GM21576 (cell line): ENCODE measurements around the gene HK2.
"Not testable (repeated sequence)": the region's sequence is repeated elsewhere in the genome, so short reads cannot be mapped to it uniquely, and the experiment has no call there.

ENCODE experiments used
- ATAC-seq: cut with Tn5 transposase; IDR thresholded peaks from one replicate; pipeline ENCODE4 v1.9.1; 2021; ENCODE audit warnings: mild to moderate bottlenecking, moderate library complexity; ENCODE audit not compliant: unreplicated experiment

The HK2 gene

DNA sequence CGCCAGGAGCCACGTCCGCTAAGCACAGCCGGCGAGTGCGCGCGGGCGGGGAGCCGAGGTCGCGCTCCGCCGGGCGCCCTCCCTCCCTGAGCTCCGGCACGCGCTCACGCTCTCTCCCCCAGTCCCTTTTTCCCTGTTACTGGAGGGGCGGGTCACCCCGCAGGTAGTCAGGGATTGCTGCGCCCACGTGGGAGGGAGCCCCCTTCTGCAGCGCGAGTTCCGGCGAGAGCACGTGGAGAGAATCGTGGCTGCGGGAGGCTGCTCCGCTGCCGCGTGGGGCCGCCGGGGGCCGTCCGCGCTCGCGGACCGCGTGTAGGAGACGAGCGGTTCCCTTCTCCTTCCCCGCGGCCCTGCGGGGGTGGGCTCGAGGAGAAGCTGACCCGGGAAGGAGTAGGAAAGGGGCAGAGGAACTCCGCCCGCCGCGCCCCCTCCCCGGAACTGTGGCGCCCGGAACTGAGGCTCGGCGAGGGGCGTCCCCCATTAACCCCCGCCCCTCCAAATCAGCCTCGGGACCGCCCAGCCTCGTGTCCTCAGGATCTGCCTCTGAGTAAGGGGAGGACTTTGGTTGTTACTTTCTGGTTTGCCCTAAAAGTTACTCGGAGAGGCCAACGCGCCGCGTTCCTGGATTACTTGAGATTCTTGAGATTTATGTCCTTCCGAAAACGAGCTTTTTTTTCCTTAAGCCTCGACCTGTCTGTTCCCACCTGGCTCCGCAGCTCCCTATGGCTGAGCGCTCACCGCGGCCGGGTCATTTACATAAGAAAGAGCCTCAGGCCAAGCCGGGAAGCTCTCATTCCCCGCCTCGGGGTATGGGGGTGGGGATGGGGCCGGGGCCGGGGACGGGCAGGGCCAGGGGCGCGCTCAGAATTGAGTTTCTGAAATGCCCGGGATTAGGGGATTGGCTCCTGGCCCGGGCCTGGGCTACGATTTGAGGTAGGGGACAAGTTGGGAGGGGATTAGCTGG lies 1.1 kb downstream of the HK2 start:
- ATAC-seq, result peak; percentile 41

DNA sequence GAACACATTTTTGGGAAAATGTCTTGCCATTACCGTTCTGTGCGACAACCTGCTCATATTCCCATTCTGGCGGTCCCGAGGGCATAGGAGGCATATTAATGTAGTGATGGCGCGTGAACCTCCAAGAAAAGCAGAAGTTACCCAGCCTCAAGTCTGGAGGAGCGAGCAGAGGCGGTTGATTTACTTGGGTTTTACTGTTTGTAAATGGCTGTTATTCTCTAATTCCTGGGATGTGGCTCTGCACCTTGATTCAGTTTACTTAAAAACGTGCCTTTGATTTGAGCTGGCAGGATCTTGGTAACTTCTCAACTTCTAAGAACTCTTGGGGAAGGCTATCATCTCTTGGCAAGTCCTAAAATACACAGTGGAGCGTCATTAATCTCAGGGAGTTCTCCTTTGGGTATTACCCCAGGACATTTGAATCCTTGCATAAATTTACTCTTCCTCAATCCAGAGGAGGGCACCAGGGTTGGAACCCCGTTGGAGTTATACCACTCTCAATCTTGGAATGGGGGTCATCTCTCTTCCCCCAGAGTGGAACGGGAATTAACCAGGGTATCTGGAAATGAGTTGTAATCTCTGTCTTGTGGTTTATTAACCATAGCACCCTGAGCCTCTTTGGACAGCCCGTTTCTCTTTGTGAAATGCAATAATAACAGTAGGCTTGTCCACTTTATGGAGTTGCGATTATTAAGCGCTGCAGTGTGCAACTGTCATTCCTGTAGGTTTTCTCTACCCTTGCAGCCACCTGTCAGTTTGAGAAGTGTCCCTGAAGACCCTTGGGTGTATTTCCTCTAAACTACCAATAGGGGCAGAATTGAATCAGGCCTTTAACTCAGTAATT lies 2.1 kb downstream of the HK2 start:
- no peak for ATAC-seq

DNA sequence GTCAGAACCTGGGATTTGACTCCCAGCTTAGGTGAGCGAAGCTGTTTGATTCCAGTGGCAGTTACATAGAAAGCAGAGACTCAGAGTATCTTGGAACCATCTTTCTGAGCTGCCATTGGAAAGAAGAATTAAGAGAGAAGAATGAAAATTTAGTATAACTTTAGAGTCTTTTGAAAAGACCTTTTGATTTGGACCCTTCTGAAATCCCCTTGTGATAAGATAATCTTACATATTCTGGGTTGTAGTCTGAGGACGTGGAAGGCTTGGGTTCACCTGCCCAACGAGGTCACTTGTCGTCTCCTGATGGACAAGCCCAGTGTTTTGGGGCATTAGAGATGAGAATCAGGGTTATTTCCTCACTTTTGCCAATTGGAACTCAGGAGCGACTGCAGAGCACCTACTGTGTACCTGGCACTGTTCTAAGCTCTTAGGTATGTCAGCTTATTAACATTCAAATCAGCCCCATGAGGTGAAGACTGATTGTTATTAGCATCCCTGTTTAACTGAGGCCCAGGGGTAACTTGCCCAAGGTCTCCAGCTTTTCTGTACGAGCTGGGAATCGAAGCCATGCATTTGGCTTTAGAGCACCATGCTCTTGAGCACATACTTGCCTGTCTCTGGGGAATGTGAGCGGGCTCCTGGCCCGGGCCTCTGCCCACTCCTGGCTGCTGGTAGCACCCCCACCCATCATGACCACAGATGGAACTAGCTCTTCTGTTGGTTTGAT lies 2.9 kb downstream of the HK2 start:
- no peak for ATAC-seq

DNA sequence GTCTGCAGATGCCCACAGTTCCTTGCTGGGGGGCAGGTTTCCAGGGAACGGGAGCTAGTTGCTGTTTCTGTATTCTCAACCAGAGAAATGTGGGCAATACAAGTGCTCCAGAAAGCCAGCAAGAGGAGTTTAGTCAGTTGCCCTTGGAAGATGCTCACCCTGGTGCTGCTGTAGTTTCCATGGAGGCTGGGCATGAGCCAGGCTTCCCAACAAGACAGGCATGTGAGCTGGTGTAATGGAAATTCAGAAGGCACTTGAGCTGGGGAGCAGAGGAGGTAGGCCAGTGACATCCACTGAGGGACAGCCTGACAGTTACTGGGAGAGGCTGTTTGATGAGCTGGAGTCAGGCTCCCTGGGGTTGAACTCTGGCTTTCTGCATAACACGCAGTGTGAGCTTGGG lies 7.7 kb downstream of the HK2 start:
- ATAC-seq, result no peak

DNA sequence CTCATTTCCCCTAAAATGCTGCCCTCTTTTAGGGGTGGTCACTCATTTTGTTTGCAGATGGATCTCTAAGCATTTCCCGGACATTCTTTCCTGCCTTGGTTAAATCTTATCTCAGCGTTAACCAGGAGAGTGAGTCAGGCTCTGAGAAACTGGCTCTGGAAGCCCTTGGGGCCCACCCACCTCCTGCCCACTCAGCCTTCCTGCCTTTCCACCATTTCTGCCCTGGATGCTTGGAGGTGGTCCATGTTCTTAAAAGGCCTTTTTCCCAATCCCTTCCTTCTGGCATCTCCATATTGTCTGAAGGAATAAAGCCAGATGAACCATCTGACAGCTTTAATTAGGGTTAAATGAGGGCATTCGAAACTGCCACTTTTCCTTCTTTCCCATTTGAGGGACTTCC lies 9.5 kb downstream of the HK2 start:
- ATAC-seq, result no peak

DNA sequence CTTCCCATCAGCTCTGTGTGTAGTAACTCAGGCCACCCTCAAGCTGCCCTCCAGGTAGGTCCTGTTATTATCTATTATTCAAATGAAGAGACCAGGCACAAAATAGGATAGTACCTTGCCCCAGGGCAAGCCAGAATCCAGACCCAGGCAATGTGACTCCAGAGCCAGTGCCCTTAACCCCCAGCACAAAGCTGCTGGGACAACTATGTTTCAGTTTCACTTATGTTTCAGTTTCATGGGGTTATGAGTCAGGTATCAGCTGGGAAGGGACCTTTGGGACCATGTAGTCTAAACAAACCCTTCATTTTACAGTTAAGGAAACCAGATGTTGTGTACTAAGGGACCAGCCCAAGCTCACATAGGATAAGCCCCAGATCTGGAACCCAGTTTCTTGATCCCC lies 10.0 kb downstream of the HK2 start:
- ATAC-seq, result peak; percentile 83

DNA sequence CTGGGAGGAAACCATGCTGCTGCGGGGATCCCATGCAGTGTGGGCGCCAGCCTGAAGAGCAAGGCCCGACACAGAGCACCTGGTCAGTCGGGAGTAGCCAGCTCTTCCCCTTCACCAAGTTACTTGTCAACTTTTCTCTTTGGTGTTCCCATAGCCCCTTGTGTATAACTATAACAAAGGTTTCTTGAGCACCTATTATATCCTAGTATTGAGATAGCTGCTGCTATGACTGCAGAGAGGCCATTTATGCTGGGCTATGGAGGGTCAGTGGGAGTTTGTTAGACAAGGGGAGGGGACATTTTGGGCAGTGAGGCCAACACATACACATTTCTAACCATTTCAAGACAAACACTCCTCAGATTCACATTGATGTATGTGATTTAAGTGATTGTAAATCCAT lies 10.8 kb downstream of the HK2 start:
- no peak for ATAC-seq

DNA sequence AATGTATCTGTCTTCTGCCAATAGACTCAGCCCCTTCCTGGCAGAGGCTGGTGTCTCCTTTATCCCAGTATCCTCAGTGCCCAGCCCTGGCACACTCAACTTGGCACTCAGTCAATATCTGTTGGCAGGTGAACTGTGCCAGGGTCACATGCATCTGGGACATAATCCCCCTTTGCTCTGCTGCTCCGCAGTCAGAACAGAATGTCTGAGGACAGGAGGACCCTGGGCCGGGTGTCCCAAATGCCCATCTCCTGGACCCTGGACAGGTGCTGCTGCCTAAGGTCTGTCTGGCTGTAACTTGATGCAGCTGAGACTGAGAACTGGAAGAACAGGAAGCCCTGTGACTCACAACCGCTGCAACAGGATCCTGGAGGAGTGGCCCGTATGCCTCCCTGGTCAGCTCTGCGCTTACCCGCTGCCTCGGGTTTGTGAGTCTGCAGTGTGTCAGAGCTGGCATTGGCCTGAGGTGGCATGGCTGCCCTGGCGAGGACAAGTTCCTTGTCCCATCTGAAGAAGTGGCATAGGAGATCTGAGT lies 11.4 kb downstream of the HK2 start:
- ATAC-seq, result no peak

DNA sequence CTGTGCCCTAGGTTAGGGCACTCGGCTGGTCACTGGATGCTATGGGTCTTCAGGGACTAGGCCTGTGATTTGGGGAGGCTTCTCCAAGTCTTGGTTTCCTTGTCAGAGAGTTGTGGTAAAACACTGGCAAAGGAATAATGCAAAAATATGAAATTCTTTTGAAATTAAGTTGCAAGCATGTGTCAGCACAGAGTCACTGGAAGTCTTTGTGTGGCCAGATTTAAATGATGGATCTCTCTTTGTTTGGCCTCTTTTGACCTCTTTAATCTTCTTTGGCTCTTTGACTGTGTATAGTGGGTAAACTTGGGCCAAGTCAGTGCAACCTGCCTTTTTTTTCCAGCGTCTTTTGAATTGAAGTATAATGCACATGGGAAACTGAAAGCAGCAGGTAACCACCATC lies 12.1 kb downstream of the HK2 start:
- no peak for ATAC-seq

DNA sequence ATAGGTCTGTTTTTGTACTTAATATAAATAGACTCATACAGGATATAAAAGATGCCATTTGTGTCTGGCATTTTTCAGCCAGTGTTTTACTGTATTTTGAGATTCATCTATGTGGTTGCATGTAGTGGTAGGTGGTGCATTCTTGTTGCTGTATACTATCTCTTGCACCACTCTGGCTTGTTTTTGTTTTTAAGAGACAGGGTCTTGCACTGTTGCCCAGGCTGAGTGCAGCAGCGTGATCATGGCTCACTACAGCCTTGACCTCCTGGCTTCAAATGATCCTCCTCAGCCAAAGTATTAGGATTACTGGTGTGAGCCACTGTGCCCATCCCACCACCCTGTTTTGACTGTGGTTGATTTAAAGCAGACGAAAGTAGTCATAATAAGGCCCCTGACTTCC lies 12.6 kb downstream of the HK2 start:
- ATAC-seq, result no peak

DNA sequence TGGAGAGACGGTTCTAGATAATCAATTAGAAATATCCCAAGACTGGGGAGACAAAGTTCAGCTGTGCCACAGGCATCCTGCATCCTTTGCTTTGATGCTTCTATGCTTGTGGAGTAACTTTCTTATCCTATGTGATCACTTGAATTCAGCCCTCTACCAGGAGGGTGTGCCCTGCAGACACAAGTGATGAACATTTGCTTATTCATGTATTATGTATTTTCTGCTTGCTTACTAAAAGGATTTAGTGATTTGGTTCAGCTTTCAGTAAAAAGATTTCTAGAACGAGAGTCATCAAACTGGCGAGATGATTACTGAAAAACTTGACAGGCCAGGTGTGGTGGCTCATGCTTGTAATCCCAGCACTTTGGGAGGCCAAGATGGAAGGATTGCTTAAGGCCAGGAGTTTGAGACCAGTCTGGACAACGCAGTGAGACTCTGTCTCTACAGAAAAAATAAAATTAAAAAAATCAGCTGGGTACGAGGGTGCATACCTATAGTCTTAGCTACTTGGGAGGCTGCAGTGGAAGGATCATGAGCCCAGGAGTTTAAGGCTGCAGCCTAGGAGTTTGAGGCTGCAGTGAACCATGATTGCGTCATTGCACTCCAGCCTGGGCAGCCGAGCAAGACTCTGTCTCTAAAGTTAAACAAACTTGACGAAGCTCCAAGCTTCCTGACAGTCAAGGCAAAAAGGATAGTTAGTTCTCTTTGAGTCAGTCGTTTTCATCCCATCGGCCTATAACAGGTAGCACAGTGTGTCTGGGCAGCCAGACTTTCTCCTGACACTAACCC lies 13.3 kb downstream of the HK2 start:
- ATAC-seq, result no peak

DNA sequence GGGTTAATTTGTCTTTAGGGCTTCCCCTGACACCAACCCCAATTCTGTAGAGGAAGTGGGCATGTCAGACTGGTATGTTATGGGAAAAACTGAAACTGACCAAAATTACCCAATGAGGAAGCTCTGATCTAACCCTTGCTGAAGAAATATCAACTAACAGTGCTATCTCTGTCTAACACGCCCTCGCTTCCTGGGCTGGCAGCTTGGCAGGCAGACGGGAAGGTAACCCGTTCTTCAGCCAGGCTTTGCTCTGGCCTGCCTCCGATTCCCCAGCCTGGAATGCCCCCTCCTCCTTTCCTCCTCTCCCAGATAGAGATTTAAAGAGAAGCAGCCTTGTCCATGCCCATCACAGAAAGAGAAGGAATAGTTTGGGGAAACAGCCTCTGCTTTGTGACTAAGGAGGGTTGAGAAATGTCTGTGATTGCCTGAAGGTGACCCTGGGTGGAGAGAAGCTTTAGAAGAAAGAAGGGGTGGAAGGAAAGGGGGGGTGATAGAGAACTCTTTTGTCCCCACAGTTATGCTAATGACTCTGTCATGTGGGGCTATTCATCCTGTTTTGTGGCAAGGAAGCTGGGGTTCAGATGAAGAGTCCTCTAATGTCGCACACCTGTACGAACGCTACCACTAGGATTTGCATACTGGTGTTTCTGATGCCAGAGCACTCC lies 15.4 kb downstream of the HK2 start:
- ATAC-seq, result peak; percentile 83

DNA sequence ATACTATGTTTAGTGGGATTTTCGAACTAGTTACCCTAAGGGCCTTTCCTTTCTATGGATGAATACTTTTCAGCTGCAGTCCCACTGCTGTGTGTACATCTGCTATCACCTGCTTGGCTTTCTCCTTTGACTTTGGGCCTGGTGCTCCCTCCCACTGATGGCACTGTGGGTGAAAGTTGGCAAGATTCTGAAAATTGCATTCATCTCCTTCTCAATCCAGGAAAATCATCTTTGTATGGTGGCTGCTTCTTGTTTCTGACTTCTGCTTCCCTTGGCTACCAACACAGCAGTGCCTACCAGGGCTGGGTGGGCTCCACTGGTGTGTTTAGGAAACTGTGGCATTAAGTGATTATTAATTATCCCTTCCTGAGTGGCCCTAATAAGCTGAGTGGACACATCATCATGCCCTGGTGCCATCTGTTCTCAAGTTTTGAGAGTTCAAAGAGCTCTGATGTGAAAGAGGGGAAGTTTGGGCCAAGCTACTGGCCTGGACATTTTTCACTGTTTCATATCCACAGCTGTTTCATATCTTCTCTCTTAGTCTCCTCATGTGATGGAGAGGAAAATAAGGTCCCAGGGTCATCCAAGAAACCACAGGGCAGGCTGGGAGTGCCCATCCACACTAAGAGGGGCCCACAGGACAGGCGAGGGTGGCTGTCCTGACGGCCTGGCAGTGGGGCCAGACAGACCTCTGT lies 16.7 kb downstream of the HK2 start:
- ATAC-seq, result no peak

DNA sequence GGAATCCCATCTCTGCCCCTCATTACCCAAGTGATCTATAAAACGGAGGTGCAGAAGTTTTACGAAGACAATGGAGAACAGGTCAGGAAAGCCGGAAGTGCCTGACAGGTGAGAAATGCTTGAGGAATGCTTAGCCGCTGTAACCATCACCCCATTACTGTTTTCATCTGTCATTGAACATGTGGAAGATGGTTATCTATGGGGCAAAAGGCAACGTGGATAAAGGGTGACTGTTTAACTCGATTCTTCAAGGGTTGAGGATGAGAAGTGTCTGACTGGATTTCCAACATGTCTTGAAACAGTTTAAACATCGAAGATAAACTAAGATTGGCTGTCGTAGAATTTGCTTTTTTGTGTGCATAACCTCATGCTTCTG lies 17.3 kb downstream of the HK2 start:
- no peak for ATAC-seq

DNA sequence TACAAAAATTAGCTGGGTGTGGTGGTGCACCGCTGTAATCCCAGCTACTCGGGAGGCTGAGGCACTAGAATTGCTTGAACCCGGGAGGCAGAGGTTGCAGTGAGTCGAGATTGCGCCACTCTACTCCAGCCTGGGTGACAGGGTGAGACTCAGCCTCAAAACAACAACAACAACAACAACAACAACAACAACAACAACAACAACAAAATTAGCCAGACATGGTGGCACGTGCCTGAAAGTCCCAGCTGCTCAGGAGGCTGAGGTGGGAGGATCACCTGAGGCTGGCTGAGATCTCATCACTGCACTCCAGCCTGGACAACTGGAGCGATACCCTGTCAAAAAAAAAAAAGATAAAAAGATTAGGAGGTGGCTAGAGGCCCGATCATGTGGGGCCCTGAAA lies 19.4 kb downstream of the HK2 start:
- ATAC-seq, result not testable (repeated sequence)

DNA sequence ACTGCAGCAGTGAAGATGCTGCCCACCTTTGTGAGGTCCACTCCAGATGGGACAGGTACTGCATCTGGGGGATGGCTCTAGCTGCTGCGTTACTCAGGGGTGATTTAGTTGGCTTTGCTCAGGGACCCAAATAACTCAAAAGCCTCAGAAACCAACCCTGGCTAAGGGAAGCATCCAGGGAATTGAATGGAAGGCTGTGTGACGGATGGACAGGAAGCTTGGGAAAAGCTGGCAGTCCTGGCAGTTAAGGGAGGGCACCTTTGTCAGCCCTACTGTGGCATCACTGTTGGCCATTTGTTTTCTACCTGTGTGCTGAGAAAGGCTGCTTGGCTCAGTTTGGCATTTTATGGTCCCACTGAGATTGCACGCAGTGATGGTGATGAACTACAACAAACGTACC lies 20.5 kb downstream of the HK2 start:
- ATAC-seq, result no peak

DNA sequence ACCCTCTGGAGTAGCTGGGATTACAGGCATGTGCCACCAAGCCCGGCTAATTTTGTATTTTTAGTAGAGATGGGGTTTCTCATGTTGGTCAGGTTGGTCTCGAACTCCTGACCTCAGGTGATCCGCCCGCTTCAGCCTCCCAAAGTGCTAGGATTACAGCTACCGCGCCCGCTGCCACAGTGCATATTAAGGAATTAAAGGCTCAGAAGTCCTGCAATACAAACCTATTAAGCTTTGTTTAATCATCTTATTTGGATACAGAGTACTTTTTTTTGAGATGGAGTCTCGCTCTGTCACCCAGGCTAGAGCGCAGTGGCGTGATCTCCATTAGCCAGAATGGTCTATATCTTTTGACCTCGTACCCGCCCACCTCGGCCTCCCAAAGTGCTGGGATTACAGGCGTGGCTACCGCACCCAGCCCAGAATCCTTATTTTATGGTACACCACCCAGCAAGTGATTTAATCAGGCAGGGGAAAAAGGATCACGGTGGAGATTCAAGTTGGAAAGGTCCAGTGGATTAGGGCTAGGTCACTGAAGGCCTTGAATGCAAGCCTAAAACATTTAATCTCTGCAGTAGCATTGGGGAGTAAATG lies 21.3 kb downstream of the HK2 start:
- not testable (repeated sequence) for ATAC-seq

DNA sequence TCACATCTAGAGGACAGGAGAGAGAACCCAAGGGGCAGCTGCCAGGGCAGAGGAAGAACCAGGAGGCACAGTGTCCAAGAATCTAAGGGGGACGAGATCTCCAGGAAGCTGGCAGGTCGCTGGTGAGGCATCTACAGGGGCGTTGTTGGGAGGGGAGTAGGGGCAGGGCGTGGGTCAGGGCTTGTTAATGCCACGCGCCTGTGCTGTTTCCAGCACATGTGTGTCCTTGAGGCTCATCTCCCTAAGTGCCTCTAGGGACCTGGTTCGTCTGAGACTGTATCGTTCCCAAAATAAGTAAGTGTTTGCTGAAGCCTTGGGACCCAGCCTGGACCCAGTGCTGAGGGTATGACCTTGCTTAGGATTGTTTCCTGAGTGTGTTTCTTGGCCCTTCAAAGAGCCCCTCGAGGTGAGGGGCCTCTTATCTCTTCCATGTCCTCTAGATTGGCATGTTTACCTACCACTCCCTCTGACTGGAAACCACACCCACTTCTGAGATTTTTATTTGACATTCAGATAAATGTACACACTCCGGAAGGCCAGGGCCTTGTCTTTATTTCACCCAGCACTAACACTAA lies 22.2 kb downstream of the HK2 start:
- no peak for ATAC-seq
